ENCODE measurements around the gene MYO3A.

MYO3A gene, protein sequence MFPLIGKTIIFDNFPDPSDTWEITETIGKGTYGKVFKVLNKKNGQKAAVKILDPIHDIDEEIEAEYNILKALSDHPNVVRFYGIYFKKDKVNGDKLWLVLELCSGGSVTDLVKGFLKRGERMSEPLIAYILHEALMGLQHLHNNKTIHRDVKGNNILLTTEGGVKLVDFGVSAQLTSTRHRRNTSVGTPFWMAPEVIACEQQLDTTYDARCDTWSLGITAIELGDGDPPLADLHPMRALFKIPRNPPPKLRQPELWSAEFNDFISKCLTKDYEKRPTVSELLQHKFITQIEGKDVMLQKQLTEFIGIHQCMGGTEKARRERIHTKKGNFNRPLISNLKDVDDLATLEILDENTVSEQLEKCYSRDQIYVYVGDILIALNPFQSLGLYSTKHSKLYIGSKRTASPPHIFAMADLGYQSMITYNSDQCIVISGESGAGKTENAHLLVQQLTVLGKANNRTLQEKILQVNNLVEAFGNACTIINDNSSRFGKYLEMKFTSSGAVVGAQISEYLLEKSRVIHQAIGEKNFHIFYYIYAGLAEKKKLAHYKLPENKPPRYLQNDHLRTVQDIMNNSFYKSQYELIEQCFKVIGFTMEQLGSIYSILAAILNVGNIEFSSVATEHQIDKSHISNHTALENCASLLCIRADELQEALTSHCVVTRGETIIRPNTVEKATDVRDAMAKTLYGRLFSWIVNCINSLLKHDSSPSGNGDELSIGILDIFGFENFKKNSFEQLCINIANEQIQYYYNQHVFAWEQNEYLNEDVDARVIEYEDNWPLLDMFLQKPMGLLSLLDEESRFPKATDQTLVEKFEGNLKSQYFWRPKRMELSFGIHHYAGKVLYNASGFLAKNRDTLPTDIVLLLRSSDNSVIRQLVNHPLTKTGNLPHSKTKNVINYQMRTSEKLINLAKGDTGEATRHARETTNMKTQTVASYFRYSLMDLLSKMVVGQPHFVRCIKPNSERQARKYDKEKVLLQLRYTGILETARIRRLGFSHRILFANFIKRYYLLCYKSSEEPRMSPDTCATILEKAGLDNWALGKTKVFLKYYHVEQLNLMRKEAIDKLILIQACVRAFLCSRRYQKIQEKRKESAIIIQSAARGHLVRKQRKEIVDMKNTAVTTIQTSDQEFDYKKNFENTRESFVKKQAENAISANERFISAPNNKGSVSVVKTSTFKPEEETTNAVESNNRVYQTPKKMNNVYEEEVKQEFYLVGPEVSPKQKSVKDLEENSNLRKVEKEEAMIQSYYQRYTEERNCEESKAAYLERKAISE (N-terminal part only)

DNA sequence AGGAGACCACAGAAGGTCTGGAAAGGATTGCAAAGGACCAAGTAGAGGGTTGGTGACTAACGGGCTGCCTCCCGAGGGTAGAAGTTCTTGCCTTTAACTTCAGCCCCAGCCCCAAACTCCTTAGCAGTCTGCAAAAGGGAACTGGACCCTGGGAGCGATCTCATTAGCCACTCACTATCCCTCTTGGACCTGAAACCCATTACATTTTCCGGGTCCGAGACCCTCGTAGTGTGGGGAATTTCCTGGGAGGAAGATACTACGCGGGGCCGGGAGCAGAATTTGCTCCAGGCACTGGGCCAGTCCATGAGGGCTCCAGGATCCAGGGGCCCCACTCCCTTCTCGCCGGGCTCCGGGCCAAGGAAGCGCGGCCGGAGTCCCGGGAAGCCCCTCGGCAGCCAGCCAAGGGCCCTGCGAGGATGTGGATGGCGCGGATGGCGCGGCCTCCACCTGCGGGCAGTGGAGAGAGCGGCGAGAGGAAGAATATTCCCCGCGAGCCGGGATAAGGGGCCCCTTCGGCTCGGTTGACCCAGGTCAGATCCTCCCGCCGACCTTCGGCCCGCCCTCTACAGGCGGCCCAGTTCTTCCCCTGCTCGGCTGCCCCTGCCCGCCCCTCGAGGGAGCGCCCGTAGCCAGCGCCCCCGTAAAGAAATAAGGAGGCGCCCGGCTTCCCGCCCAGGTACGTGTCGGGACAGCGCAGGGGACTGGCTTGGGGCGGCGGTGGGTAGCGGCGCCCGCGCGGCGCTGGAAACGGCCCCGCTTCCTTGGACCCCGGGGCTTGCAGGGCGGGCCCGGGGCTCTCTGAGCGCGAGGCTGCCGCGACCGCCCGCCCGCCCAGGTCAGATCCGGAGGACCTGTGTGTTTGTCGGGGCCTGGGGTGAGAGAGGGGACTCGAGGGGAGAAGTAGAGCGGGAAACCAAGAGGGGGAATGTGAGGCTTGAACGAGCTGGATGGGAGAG, at the start of gene MYO3A:
Gene MYO3A (plus strand): TSS at position 577 of the 956 bp plus-strand sequence. CDS start 17,882 bp downstream, outside the sequence.
- DNase-seq (ENCODE audit: low read depth), result no peak

DNA sequence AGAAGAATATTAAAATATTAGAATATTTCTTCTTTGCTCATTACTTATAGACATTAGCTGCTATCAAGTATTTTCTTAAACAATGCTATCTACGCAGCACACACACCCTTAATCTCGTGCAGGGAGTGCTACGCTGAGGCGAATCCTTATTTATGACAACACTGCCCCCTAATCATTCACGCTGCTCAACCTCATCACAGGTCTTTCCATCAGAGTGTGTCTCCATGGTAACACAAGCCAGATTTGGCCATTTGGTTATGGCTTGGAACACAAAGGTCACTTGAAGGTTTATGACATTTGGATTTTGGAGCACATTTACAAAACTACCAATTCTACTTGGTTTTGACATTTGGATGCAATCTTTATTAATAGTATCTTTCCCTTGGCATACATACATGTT, 45.4 kb upstream of the MYO3A start:
- no peak for DNase-seq (ENCODE audit: low read depth)

DNA sequence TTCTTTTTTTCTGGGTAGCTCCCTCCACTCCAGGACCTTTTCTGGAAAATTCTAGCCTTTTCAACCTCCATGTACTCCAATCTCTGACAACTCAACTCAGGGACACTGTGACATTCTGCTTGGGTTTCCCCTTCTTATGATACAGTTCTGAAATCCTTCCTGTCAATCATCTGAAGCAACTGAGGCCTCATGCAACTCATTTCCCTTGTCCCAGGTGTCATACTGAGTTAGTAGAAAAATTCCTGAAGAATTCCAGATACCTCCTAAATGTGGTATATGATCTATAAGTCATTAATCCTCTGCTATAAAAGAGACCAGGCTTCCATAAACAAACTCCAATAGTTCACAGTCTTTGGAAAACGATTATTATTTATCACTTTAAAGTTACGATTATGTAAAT, 43.0 kb upstream of the MYO3A start:
- no peak for DNase-seq (ENCODE audit: low read depth)

DNA sequence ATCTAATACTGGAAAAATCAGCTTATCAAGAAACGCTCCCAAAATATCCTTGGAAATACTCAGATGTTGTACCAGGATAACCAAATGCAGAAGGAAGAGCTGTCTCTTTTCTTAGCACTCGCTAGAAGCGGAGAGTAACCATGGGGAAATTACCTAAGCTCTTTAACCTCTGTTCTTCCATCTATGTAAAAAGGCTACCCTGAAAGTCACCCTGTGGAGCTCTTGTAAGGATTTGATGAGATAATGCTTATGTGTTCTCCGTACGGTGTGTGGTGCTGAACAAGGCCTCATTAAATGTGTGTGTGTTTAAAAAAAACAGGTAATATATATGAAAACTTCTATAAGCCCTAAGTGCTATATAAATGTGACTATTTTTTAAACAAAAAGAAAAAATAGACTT, 38.2 kb upstream of the MYO3A start:
- DNase-seq (ENCODE audit: low read depth), result no peak

DNA sequence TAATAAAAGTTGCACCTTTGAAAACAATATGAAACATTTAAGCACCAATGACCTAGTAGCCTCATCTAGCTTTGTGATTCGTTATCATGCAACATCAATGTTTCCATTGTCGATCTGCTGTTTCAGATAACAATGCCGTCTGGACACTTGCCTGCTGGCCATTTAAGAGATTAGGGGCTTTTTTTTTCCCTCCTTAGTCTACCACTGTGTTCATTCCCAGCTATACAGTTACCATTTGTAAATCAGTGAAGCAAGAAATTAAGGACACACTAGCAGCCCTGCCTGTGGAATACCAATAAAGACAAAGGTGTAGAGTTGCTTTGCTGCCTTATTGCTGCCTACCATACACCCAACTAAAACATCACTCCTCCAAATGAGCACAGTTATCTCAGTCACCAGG, 37.6 kb upstream of the MYO3A start:
- no peak for DNase-seq (ENCODE audit: low read depth)

DNA sequence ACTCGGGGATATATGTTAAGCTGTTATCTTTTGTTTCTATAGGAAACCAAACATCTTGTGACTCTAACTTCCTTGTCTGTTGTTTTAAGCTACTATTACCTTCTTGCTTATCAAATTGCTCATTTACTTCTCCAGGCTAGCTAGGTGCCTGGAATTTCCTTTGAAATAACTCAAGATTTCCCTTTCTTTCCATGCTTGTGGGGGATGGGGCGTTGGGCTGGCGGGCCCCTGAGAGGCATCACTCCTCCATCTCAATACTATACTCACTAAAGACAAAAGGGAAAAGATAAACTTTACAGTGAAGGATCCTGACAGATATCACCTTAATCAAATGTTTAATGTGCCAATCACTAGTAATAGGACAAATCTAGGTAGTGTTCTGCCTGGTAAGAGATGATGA, 34.7 kb upstream of the MYO3A start:
- DNase-seq (ENCODE audit: low read depth), result no peak

DNA sequence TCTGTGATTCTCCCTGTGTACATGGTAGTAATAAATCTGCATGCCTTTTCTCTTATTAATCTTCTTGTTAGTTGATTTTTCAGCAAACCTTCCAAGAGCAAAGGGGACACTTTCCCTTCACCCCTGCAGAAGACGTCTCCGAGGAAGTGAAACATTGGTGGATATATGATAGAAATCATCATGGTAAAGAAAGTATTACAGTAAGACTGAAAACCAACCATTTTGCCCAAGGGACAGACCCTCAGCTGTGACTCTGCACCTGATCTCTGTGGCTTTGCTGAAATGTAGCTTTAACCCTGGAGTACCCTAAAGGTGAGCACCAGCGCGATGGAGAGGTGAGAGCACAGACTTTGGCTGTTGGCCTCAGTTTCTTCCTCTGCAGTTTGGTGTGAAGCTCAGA, 32.8 kb upstream of the MYO3A start:
- DNase-seq (ENCODE audit: low read depth), result no peak

DNA sequence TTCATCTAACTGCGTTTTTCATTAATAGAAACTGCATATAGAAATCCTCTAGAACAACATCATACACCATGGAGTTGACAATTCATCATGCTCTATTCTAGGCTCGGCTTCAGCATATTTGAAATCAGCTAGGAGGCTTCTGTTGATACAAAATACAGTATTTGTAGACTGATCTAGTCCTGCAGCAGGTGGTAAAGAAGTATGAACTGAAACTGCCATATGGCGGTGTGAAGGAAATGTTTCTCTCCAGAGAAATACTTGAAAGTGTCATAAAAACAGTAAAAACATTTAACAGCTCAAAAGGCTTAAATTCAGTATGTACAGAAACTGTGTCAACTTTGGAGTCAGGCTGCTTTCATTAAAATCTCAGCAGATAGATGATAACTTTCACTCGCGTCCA, 32.0 kb upstream of the MYO3A start:
- no peak for DNase-seq (ENCODE audit: low read depth)

DNA sequence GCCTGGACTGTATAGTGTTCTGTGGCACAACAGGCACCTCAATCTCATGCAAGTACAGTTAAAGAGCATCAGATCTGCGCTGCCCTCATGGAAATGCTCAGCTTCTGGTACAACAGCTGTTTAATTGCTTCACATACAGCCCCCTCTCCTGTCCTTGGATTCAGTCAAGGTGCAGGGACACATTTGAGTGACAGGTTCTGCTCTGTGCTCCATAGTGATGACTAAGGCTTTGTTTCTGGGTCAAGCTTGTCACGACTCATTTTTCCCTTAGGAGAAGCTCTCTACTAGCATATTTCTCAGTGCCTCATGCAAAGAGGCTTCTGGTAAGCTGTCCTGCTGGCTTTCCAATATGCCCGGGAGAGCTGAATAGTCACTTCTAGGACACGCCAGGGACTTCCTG, 26.8 kb upstream of the MYO3A start:
- no peak for DNase-seq (ENCODE audit: low read depth)

DNA sequence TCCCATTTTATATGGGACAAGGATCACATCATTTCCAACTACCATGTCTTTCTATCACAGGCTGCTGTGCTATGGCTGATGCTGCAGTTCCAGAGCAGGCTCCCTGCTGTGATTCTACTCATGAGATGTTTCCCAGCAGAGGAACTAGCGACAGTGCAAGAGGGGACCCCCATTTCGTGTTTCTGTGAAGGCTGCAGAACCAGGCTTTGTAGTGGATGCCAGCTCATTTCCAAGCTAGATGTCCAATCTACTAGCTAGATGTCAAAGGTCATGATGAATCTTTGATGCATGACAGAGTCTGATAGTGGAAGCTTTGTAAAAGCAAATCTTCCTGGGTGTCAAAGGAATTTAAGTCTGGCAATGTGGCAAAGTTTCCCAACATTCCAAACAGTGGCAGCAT, 21.2 kb upstream of the MYO3A start:
- DNase-seq (ENCODE audit: low read depth), result no peak

DNA sequence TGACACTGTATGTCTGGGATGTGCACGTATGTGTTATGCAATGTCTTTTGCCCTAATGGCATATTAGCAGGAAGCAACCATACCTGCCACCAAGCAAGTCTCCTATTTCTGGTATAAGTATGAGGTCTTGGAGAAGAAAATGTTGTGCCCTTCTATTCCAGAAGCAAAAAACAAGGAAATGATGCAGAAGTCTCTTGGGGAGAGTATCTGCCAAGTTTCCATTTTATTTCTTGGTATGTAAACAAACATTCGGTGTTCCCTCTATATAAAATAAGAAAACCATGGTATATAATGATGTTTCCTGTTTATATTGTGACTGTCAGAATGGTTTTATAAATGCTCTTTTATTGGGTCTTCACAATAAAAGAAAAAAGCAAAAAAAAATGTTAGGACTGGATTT, 19.3 kb upstream of the MYO3A start:
- no peak for DNase-seq (ENCODE audit: low read depth)

DNA sequence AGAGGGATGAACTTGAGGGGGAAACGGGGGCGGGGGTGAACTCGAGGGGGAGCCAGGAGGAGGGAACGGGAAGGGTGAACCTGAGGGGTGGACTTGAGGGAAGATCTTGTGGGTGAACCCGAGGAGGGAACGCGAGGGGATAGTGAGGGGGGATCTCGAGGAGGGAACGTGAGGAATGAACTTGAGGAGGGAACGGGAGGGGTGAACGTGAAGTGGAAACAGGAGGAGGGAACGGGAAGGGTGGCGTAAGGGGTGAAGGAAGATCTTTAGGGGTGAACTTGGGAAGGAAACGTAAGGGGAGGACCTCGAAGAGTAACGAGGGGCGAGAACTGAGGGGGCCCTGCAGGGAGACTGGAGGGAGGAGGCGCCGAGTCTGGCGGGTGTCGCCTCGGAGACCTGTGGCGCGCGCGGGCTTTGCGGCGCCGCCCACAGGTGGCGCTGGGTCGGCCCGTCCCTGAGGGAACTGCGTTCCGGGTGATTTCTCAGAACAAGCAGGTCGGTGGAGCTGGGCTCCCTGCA, 651 bp downstream of the MYO3A start:
- no peak for DNase-seq (ENCODE audit: low read depth)

DNA sequence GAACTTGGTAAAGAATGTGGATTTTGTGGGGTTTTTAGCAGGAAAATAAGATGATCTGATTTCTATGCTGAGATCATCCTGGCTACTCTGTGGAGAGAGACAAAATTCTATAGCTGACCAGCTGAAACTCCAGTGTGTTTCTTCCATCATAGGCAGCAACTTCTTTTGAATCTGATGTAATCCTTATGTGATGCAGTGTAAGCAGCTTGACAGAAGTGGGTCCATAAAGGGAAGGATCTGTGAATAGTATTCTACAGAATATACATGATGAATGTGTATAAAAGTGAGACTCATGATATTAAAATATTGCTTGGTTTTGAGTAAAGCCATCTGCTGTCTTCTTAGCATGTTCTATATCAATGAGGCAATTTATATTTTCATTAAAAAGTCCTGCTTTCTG, 4.4 kb downstream of the MYO3A start:
- no peak for DNase-seq (ENCODE audit: low read depth)

DNA sequence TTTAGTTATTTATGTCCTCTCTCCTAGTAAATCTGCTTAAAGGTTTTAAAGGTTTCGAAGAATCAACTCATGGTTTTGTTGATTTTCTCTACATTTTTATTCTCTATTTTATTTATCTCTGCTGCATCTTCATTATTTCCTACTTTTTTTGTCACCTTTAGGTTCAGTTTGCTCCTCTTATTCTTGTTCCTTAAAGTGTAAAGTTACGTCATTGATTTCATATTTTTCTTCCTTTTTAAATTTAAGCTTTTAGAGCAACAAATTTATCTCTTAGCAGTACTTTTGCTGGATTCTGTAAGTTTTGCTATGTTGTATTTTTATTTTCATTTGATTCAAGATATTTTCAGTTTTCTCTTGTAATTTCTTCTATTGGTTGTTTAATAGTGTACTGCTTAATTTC, 10.7 kb downstream of the MYO3A start:
- DNase-seq (ENCODE audit: low read depth), result no peak

DNA sequence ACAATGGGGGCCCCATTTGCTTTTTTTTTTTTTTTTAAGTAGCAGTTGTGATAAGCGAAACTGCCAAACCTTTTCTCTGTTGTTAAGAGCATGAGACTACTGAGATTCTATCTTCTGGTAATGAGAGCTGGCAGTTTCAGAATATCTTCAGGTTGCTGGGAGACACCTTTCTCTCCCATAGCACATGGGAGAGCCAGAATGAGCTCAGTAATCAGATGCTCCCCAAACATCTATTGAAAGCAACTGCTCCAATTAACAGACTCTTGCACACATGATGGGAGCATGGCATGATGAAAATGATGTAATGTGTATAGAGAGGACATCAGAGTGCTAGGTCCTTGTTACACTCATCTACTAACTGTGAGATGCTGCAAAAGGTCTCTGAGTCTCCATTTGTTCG, 18.8 kb downstream of the MYO3A start:
- DNase-seq (ENCODE audit: low read depth), result no peak

DNA sequence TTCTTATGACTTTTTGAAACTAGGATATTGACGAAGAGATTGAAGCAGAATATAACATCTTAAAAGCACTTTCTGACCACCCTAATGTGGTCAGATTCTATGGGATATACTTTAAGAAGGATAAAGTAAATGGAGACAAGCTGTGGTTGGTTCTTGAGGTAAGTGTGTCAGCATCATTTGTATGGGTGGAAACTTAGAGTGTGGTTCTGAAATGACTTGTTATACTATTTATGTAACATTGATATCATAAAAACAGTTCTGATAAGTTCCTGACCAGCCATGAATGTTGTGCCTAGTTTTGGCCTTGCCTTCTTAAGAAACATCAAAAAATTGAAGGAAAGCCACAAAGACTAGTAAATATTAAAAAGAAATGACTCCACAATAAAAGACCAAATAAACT, 20.8 kb downstream of the MYO3A start:
- DNase-seq (ENCODE audit: low read depth), result no peak

DNA sequence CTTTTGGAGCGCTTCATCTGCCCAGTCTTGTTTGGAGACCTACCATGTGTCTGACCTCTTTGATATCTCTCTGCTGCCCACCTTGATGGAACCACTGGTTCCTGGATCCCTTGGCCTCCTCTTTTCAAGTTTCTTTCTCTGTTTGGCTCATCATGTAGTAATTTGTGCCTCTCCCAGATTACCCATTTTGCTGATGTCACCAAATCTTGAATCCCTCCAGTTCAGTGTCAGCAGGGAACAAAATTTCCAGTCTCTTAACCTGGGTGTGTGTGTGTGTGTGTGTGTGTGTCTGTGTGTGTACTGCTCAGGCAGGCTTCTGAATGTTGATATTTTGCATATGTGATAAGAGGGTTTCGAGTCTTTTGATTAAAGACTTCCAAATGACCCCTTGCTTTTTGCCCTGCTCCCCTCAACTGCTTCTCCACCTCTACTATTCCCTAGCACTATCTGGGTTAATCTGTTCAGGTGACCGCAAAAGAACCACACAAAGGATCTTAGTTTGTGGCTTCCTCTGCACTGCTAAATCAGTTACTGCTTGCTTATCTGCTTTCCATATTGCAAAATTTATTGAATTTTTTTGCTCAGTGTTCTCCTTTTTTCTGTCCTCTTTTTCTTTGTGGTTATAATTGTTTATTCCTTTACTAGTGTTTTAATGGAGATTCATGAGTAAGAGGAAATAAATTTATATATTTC, 25.7 kb downstream of the MYO3A start:
- DNase-seq (ENCODE audit: low read depth), result no peak

DNA sequence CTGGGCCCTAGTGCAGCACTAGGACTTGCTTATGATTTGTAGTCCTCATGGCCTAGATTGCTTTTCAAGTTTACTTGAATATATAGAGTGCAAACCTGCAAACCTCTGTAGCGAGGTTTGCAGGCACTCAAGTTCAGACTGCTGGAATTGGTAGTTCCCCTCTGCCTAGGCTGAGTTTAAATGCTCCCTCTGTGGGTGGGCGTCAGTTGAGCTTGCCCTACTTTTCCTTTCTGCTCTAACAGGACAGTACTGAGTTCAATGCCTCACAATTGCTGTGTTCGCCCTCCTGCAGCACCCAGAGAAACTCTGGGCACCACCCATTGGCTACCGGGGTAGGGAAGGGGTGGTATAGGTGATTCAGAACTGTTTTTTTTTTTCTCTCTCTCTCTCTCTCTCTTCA, 31.6 kb downstream of the MYO3A start:
- DNase-seq (ENCODE audit: low read depth), result no peak

DNA sequence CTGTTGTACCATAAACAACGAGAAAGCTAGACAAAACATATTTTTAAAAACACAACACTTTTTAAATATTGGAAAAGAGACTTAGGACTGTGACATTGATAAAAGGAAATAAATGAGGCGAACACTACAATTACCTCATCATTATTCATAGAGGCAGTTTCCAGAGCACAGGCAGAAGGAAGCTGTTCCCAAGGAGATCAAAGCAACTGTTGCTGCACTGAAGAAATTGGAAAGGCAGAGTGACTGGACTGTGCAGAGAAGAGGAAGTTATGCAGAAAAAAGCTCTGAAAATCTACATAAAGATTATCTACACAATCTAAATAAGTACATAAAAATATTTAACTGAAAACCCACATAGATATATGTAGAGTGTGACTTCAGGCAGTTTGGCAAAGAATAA, 32.8 kb downstream of the MYO3A start:
- no peak for DNase-seq (ENCODE audit: low read depth)

DNA sequence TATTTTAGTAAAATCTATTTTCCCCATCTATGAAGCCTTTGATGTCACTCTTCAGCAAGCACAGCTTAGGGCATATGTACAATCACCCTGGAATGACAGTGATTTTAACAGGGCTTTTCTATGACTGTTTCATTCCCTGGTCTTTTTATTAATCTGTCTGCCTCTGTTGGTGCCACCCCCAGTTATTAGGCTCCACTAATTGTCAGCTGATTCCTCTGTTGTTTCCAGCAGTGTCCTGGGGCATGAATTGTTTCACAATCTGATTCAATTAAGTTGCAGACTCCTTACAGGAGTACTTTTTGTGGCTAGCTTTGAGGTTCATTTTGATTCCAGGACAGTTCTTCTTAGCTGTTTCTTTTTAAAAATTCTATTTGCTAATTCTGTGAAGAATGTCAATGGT, 38.6 kb downstream of the MYO3A start:
- DNase-seq (ENCODE audit: low read depth), result no peak

Measured in stimulated activated CD4-positive, alpha-beta T cell treated with anti-CD3 and anti-CD28 coated beads, Interleukin-2, amount 100 ng/mL, for 4 hours (primary cell).